OCI-LY1 (cell line): ENCODE data around the gene STK39.

Experiments used
- H2AFZ ChIP-seq: fragments of 200-600 bp; sonication (generic), shearing (Covaris generic); 2 replicates; pipeline ENCODE4 v1.6.0; 2014; ENCODE audit warnings: antibody characterized with exemption, mild to moderate bottlenecking, low read length
- H3F3A ChIP-seq: fragments of 200-600 bp; sonication (generic), shearing (Covaris generic); 2 replicates; pipeline ENCODE4 v1.6.0; 2014; ENCODE audit warnings: mild to moderate bottlenecking, antibody characterized with exemption, low read length, moderate library complexity; ENCODE audit not compliant: insufficient read depth
- H3K27ac ChIP-seq: fragments of 200-600 bp; sonication (generic); 2 replicates; pipeline ENCODE4 v1.5.1; 2014; ENCODE audit warnings: low read length, mixed run types, mild to moderate bottlenecking, low read depth; ENCODE audit not compliant: poor library complexity, severe bottlenecking
- H3K27me3 ChIP-seq: fragments of 200-600 bp; sonication (generic); 2 replicates; pipeline ENCODE4 v1.6.0; 2014; ENCODE audit warnings: antibody characterized with exemption, mild to moderate bottlenecking, low read length, moderate library complexity; ENCODE audit not compliant: insufficient read depth
- H3K36me3 ChIP-seq: fragments of 200-600 bp; sonication (generic); 2 replicates; pipeline ENCODE4 v1.6.1; 2014; ENCODE audit warnings: mild to moderate bottlenecking, antibody characterized with exemption, low read length, moderate library complexity, mixed read lengths; ENCODE audit not compliant: insufficient read depth
- H3K4me1 ChIP-seq: fragments of 200-600 bp; sonication (generic); 2 replicates; pipeline ENCODE4 v1.5.1; 2014; ENCODE audit warnings: mild to moderate bottlenecking, low read length, moderate library complexity; ENCODE audit not compliant: insufficient read depth, severe bottlenecking
- H3K4me2 ChIP-seq: fragments of 200-600 bp; sonication (generic), shearing (Covaris generic); 2 replicates; pipeline ENCODE4 v1.6.1; 2014; ENCODE audit warnings: low read length
- H3K4me3 ChIP-seq: fragments of 200-600 bp; sonication (generic); 2 replicates; pipeline ENCODE4 v1.5.1; 2014; ENCODE audit warnings: low read length, low read depth, mild to moderate bottlenecking, mixed read lengths; ENCODE audit not compliant: poor library complexity, severe bottlenecking
- H3K79me2 ChIP-seq: fragments of 200-600 bp; shearing (Covaris generic); 2 replicates; pipeline ENCODE4 v1.6.1; 2016; ENCODE audit warnings: mixed run types, low read length, mixed read lengths; ENCODE audit not compliant: insufficient read depth
- H3K9ac ChIP-seq: fragments of 200-600 bp; sonication (generic), shearing (Covaris generic); 2 replicates; pipeline ENCODE4 v1.6.1; 2014; ENCODE audit warnings: mild to moderate bottlenecking, low read length, mixed read lengths
- H3K9me2 ChIP-seq: fragments of 200-600 bp; sonication (generic), shearing (Covaris generic); 2 replicates; pipeline ENCODE4 v1.6.1; 2014; ENCODE audit warnings: low read depth, mild to moderate bottlenecking, low read length, mixed read lengths
- H3K9me3 ChIP-seq: fragments of 200-600 bp; shearing (Covaris generic); 2 replicates; pipeline ENCODE4 v1.6.1; 2014; ENCODE audit warnings: low read length, mixed read lengths
- H4K20me1 ChIP-seq: fragments of 200-600 bp; sonication (generic), shearing (Covaris generic); 2 replicates; pipeline ENCODE4 v1.6.0; 2016; ENCODE audit warnings: mild to moderate bottlenecking, low read length; ENCODE audit not compliant: insufficient read depth
- CTCF ChIP-seq: fragments of 200-600 bp; sonication (generic), shearing (Covaris generic); IDR thresholded peaks from 2 replicates; pipeline ENCODE4 v1.5.1; 2017; ENCODE audit warnings: mild to moderate bottlenecking, antibody characterized with exemption, low read length, moderate library complexity, mixed read lengths
- EZH2 ChIP-seq: fragments of 200-600 bp; sonication (generic), shearing (Covaris generic); IDR thresholded peaks from 2 replicates; pipeline ENCODE4 v1.8.0; 2017; ENCODE audit warnings: borderline replicate concordance, mixed run types, mild to moderate bottlenecking, antibody characterized with exemption, low read length, moderate library complexity, mixed read lengths

The STK39 gene

GRCh38 chr2:168293766-168294165 lies 46.4 kb upstream of the STK39 start:
- H3K4me2 ChIP-seq, result no peak overlapping the region

GRCh38 chr2:168290391-168290790 lies 43.0 kb upstream of the STK39 start:
- Histone ChIP-seq H3K9me3 (no peaks in the 10 kb centered on the region), H3K4me1 (no peaks in the 10 kb centered on the region), H3K79me2 (no peaks in the 10 kb centered on the region), H3K4me2 (no peak overlapping the region), H3F3A (no peaks in the 10 kb centered on the region), H3K27me3 (no peaks in the 10 kb centered on the region), H2AFZ (no peak overlapping the region), H3K27ac (no peak overlapping the region), H3K36me3 (no peaks in the 10 kb centered on the region), H3K9ac (no peak overlapping the region), H3K4me3 (no peak overlapping the region), H3K9me2 (no peaks in the 10 kb centered on the region), H4K20me1 (no peaks in the 10 kb centered on the region)
- TF ChIP-seq CTCF (no peak), EZH2 (no peak)

More at GRCh38 chr2:168293766-168294165, 46.4 kb upstream of the STK39 start:
- Histone ChIP-seq H3F3A (no peaks in the 10 kb centered on the region), H4K20me1 (no peaks in the 10 kb centered on the region), H3K9me3 (no peaks in the 10 kb centered on the region), H3K36me3 (no peaks in the 10 kb centered on the region), H2AFZ (no peak overlapping the region), H3K27ac (no peak overlapping the region), H3K4me3 (no peak overlapping the region), H3K9me2 (no peaks in the 10 kb centered on the region), H3K4me1 (no peaks in the 10 kb centered on the region), H3K27me3 (no peaks in the 10 kb centered on the region), H3K79me2 (no peaks in the 10 kb centered on the region), H3K9ac (no peak overlapping the region)
- no peak for TF ChIP-seq EZH2
- TF ChIP-seq CTCF, result peak; percentile 20; the same call in 1 of the 2 replicates

GRCh38 chr2:168289880-168290279 lies 42.5 kb upstream of the STK39 start:
- Histone ChIP-seq H3F3A (no peaks in the 10 kb centered on the region), H3K27me3 (no peaks in the 10 kb centered on the region), H3K9ac (no peak overlapping the region), H3K27ac (no peak overlapping the region), H3K36me3 (no peaks in the 10 kb centered on the region), H3K4me2 (no peak overlapping the region), H3K9me2 (no peaks in the 10 kb centered on the region), H2AFZ (no peak overlapping the region), H3K9me3 (no peaks in the 10 kb centered on the region), H3K79me2 (no peaks in the 10 kb centered on the region), H4K20me1 (no peaks in the 10 kb centered on the region), H3K4me3 (no peak overlapping the region), H3K4me1 (no peaks in the 10 kb centered on the region)
- TF ChIP-seq CTCF (no peak), EZH2 (no peak)
